ENCODE results near the gene SLC16A8.

GRCh38 chr22:38133331-38133730, 49.3 kb upstream of the SLC16A8 start:
- TF ChIP-seq, protein P1, sequence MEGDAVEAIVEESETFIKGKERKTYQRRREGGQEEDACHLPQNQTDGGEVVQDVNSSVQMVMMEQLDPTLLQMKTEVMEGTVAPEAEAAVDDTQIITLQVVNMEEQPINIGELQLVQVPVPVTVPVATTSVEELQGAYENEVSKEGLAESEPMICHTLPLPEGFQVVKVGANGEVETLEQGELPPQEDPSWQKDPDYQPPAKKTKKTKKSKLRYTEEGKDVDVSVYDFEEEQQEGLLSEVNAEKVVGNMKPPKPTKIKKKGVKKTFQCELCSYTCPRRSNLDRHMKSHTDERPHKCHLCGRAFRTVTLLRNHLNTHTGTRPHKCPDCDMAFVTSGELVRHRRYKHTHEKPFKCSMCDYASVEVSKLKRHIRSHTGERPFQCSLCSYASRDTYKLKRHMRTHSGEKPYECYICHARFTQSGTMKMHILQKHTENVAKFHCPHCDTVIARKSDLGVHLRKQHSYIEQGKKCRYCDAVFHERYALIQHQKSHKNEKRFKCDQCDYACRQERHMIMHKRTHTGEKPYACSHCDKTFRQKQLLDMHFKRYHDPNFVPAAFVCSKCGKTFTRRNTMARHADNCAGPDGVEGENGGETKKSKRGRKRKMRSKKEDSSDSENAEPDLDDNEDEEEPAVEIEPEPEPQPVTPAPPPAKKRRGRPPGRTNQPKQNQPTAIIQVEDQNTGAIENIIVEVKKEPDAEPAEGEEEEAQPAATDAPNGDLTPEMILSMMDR (IDR thresholded peaks at IDR 0.05), result no peak
- no peak for TF ChIP-seq POLR2A (IDR thresholded peaks at IDR 0.05; ENCODE audit: low read depth)
- no peak for TF ChIP-seq EP300 (IDR thresholded peaks at IDR 0.05)
- no peak for TF ChIP-seq POLR2AphosphoS5 (IDR thresholded peaks at IDR 0.05)

All from esophagus muscularis mucosa (tissue), 4 donors.